RWPE1 (cell line): ENCODE data around the gene KSR1.

Experiments used
- CTCF ChIA-PET: fragments of 350-600 bp; sonication (Branson Sonifier 250); formaldehyde crosslinking; extraction: SDS; loops from one replicate; lab custom pipeline; 2021; lab: Yijun Ruan, JAX
- POLR2A ChIA-PET: fragments of 400-600 bp; formaldehyde crosslinking; extraction: SDS; loops from one replicate; lab custom pipeline; 2020; ENCODE audit warnings: antibody characterized with exemption; ENCODE audit not compliant: low non-redundant PET; lab: Yijun Ruan, JAX
- DNase-seq: peaks from one replicate; pipeline ENCODE4 v3.0.0; 2012; ENCODE audit warnings: low spot score
- H3K27ac ChIP-seq: fragments of 450-650 bp; 2 replicates; pipeline ENCODE4 v1.5.1; 2017
- CTCF ChIP-seq: fragments of 450-650 bp; conservative IDR thresholded peaks from 2 replicates; pipeline ENCODE4 v1.5.1; 2017; ENCODE audit warnings: low read depth, mild to moderate bottlenecking

Gene KSR1

GRCh38 chr17:27577884-27578717, 121.9 kb downstream of the KSR1 start:
- DNase-seq: no peak
- ChIA-PET POLR2A (no interaction called here), CTCF (interaction anchor here (1.3 kb wide), 1 partner anchor 84 kb away, joined by 3 read pairs; no protein-coding TSS in a partner anchor)
- no peak for TF ChIP-seq CTCF
- H3K27ac ChIP-seq: no peak overlapping the region

GRCh38 chr17:27578718-27579085, 122.5 kb downstream of the KSR1 start:
- no peak for DNase-seq
- CTCF ChIA-PET: interaction anchor here (1.3 kb wide), 1 partner anchor 84 kb away, joined by 3 read pairs; no protein-coding TSS in a partner anchor
- no peak for TF ChIP-seq CTCF
- POLR2A ChIA-PET: no interaction called here
- no peak overlapping the region for H3K27ac ChIP-seq

- no peak overlapping the region for H3K27ac ChIP-seq
- CTCF ChIA-PET: no interaction called here
These were observed 123.1 kb downstream of the KSR1 start for GRCh38 chr17:27579304-27579703.

GRCh38 chr17:27579897-27580321, 123.7 kb downstream of the KSR1 start:
- no peak overlapping the region for H3K27ac ChIP-seq
- no peak for TF ChIP-seq CTCF
- ChIA-PET CTCF (no interaction called here), POLR2A (no interaction called here)
- no peak for DNase-seq

More at GRCh38 chr17:27579304-27579703, 123.1 kb downstream of the KSR1 start:
- DNase-seq: no peak
- TF ChIP-seq CTCF: no peak
- POLR2A ChIA-PET: no interaction called here

- POLR2A ChIA-PET: no interaction called here
- DNase-seq: no peak
- CTCF ChIA-PET: no interaction called here
- H3K27ac ChIP-seq: no peak overlapping the region
- no peak for TF ChIP-seq CTCF
These were observed 124.8 kb downstream of the KSR1 start for GRCh38 chr17:27581016-27581415.

- no peak for DNase-seq
- ChIA-PET POLR2A (no interaction called here), CTCF (interaction anchor here (0.6 kb wide), 1 partner anchor 238 kb away, joined by 3 read pairs; no protein-coding TSS in a partner anchor)
- TF ChIP-seq CTCF: no peak
- no peak overlapping the region for H3K27ac ChIP-seq
These were observed 126.4 kb downstream of the KSR1 start for GRCh38 chr17:27582696-27583095.
